ENCODE measurements around the gene FAM120AOS. TPM values are rescaled to one million over a fixed set of nuclear protein-coding genes. Genes with fewer than 3 reads are reported as not detected.

Gene FAM120AOS
- total RNA-seq (ENCODE audit: low replicate concordance) = 38.7 and 40.9 TPM in 2 replicates

DNA sequence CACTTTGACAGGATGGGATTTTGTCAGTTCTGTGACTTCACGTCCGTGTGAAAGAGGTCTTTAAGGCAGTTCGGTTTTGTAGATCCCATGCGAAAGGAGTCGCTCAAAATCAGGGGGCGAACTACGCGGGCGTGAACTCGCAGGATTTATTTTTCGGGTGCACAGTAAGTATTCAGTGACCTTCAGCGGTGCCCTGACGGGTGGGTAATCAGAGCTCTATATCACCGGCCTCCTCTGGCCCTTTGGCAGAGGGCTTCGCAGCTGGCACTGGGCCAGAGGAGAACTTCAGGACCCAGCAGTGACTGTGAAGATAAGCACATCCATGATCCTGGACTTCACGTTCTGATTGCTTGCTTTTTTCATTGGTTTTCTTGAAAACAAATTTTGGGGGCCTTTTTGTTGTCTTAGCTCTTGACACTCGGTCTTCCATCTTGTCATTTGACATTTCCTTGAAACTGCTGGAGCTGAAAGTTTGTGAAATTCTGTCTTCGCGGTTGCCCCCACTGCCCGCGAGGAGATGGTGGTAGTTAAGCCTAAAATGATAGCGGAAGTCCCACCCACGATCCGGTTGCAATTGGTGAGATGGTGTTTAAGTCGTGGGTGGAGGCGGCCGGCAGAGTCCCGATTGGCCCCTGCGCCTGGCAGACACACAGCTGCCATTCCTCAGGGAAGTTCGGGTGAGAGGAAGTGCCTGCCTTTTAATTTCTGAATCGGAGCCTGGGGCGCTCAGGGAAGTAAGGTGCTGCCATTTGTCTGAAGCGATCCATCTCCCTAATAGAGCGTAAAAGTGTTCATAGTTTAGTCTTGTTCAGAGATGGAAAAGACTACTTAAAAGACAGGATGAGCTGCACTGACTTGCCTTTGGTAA is at the start of gene FAM120AOS:
Gene FAM120AOS, minus strand, starts transcription at position 535 of the 868 bp plus-strand sequence. CDS start 872 bp downstream, outside the sequence.
- Histone ChIP-seq H3F3A (ENCODE audit: low read depth) (peaks cover 19% of the 10 kb centered on the region), H3K36me3 (peaks cover 10% of the 10 kb centered on the region), H2AFZ (replicated peaks) (peak within 1 kb of the TSS; percentile 42), H3K4me3 (peak within 1 kb of the TSS; percentile 79), H4K20me1 (ENCODE audit: low read depth) (peaks cover 17% of the 10 kb centered on the region), H3K9ac (peak within 1 kb of the TSS; percentile 67), H3K79me2 (ENCODE audit: low read depth) (peaks cover 86% of the 10 kb centered on the region), H3K4me1 (peaks cover 11% of the 10 kb centered on the region), H3K27ac (no peak within 1 kb of the TSS), H3K4me2 (peak within 1 kb of the TSS; percentile 90), H3K9me3 (ENCODE audit: low read depth) (no peaks in the 10 kb centered on the region), H3K27me3 (no peaks in the 10 kb centered on the region)
- TF ChIP-seq EZH2phosphoT487 (IDR thresholded peaks at IDR 0.05) = no peak
- no peak for TF ChIP-seq EZH2 (IDR thresholded peaks at IDR 0.05)
- TF ChIP-seq, protein P1, sequence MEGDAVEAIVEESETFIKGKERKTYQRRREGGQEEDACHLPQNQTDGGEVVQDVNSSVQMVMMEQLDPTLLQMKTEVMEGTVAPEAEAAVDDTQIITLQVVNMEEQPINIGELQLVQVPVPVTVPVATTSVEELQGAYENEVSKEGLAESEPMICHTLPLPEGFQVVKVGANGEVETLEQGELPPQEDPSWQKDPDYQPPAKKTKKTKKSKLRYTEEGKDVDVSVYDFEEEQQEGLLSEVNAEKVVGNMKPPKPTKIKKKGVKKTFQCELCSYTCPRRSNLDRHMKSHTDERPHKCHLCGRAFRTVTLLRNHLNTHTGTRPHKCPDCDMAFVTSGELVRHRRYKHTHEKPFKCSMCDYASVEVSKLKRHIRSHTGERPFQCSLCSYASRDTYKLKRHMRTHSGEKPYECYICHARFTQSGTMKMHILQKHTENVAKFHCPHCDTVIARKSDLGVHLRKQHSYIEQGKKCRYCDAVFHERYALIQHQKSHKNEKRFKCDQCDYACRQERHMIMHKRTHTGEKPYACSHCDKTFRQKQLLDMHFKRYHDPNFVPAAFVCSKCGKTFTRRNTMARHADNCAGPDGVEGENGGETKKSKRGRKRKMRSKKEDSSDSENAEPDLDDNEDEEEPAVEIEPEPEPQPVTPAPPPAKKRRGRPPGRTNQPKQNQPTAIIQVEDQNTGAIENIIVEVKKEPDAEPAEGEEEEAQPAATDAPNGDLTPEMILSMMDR (IDR thresholded peaks at IDR 0.05) = no peak
- DNase-seq (ENCODE audit: low spot score) = peak; percentile 91
- H3K9me3 Mint-ChIP-seq = no peaks in the 10 kb centered on the region
- H3K4me3 Mint-ChIP-seq = peak within 1 kb of the TSS; percentile 96
- peaks cover 13% of the 10 kb centered on the region for H3K36me3 Mint-ChIP-seq
- peaks cover 2% of the 10 kb centered on the region for H3K27me3 Mint-ChIP-seq (ENCODE audit: insufficient read depth, low read depth)
- H3K4me1 Mint-ChIP-seq = peaks cover 23% of the 10 kb centered on the region
- H3K27ac Mint-ChIP-seq = peak within 1 kb of the TSS; percentile 85

DNA sequence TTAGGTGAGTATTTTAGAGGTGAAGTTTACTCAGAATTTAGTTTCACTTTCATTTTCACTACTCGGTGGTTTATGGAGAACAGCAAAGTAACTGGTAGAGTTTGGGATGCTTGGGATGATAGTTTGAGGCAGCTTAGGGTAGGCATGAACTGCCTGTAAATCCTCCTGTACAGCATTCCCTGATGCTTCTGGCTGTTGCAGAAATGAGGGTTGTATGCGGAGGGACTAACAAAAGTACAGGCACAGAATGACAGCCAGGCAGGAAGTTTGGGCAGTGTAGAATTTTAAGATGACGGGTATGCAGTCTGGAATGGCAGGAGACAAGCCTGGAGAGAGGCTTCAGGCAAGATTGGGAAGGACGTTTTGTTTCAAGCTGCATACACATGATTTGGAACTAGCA is 48.0 kb upstream of the FAM120AOS start:
- Histone ChIP-seq H3K79me2 (ENCODE audit: low read depth) (peaks cover 8% of the 10 kb centered on the region), H3K4me3 (no peak overlapping the region)

DNA sequence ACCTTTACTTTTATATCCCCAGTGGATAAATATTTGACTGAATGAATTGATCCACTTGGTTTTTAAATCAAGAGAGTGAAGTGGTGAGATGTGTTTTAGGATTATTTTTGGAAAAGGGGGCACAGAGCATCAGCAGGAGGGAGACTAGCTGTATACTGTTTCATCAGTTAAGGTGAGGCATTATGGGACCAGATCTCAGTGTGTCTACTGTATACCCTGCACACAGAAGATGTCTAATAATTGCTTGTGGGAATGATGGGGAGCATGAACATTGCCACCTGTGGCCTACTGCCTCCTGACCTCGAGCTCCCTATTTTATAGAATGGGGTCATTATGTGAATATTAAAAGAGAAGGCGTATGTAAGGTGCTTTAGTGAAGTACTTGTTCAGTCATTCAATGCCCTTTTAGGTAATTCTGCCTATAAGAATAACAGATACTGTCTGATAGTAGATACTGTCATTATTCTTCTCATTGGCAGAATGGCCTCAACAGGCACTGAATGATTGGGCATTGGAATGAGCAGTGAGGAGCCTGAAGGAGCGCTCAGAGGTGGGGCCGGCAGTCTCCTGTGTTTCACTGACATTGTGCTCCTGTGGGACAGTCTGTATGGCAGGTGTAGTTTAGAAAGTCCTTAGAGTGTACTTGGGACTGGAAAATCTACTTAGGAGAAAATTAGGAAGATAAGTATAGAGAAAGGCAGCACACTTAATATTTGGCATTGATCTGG is 47.4 kb upstream of the FAM120AOS start:
- H3K27me3 Mint-ChIP-seq (ENCODE audit: insufficient read depth, low read depth) = peaks cover 5% of the 10 kb centered on the region

More for the DNA sequence above, 48.0 kb upstream of the FAM120AOS start:
- H3K27me3 Mint-ChIP-seq (ENCODE audit: insufficient read depth, low read depth) = peaks cover 5% of the 10 kb centered on the region
- TF ChIP-seq, protein P1 (IDR thresholded peaks at IDR 0.05) = no peak
- no peak for TF ChIP-seq EZH2phosphoT487 (IDR thresholded peaks at IDR 0.05)
- no peak overlapping the region for H3K4me3 Mint-ChIP-seq
- Histone ChIP-seq H3K27me3 (no peaks in the 10 kb centered on the region), H3K4me1 (no peaks in the 10 kb centered on the region), H3K36me3 (no peaks in the 10 kb centered on the region), H3K4me2 (no peak overlapping the region), H3F3A (ENCODE audit: low read depth) (no peaks in the 10 kb centered on the region), H2AFZ (replicated peaks) (no peak overlapping the region), H3K27ac (no peak overlapping the region), H3K9me3 (ENCODE audit: low read depth) (no peaks in the 10 kb centered on the region), H4K20me1 (ENCODE audit: low read depth) (no peaks in the 10 kb centered on the region), H3K9ac (no peak overlapping the region)
- no peaks in the 10 kb centered on the region for H3K4me1 Mint-ChIP-seq
- peaks cover 61% of the 10 kb centered on the region for H3K36me3 Mint-ChIP-seq
- no peak overlapping the region for H3K27ac Mint-ChIP-seq
- DNase-seq (ENCODE audit: low spot score) = no peak
- H3K9me3 Mint-ChIP-seq = no peaks in the 10 kb centered on the region

More for the DNA sequence above, 47.4 kb upstream of the FAM120AOS start:
- no peaks in the 10 kb centered on the region for H3K36me3 ChIP-seq
- TF ChIP-seq EZH2phosphoT487 (IDR thresholded peaks at IDR 0.05) = no peak
- TF ChIP-seq, protein P1 (IDR thresholded peaks at IDR 0.05) = no peak
- TF ChIP-seq EZH2 (IDR thresholded peaks at IDR 0.05) = no peak
- H3K9me3 Mint-ChIP-seq = no peaks in the 10 kb centered on the region
- no peaks in the 10 kb centered on the region for H3K4me1 Mint-ChIP-seq
- no peaks in the 10 kb centered on the region for H3K27me3 ChIP-seq
- H3K9ac ChIP-seq = no peak overlapping the region
- H3K4me3 ChIP-seq = no peak overlapping the region
- H3K36me3 Mint-ChIP-seq = peaks cover 60% of the 10 kb centered on the region
- no peak overlapping the region for H3K4me2 ChIP-seq
- peaks cover 2% of the 10 kb centered on the region for H3K79me2 ChIP-seq (ENCODE audit: low read depth)
- no peak overlapping the region for H3K27ac ChIP-seq
- H3F3A ChIP-seq (ENCODE audit: low read depth) = no peaks in the 10 kb centered on the region
- no peaks in the 10 kb centered on the region for H4K20me1 ChIP-seq (ENCODE audit: low read depth)
- H3K9me3 ChIP-seq (ENCODE audit: low read depth) = no peaks in the 10 kb centered on the region
- no peak for DNase-seq (ENCODE audit: low spot score)
- no peak overlapping the region for H2AFZ ChIP-seq (replicated peaks)
- no peak overlapping the region for H3K4me3 Mint-ChIP-seq
- H3K27ac Mint-ChIP-seq = no peak overlapping the region
- H3K4me1 ChIP-seq = no peaks in the 10 kb centered on the region

Data from neural progenitor cell (in vitro differentiated cells).